Epithelial cell of proximal tubule (primary cell): Measurements from ENCODE around the gene UNC5A. TPM values are rescaled to one million over a fixed set of nuclear protein-coding genes. Genes with fewer than 3 reads are reported as not detected.

Source experiments
- DNase-seq: peaks from one replicate; pipeline ENCODE4 v3.0.0-alpha.2; 2011; ENCODE audit warnings: low read depth
- H3K4me3 ChIP-seq: 2 replicates; pipeline ENCODE4 v1.5.1; 2011; ENCODE audit warnings: low read depth, mild to moderate bottlenecking, low read length
- CTCF ChIP-seq: conservative IDR thresholded peaks from 2 replicates; pipeline ENCODE4 v1.5.1; 2012; ENCODE audit warnings: low read depth, mild to moderate bottlenecking, low read length
- total RNA-seq: library from RNA; depleted of rRNA; stranded (reverse); fragments of >200 nt; gene quantifications from 2 replicates; pipeline ENCODE4 v1.2.3, GENCODE V29; 2015

The UNC5A gene
- total RNA-seq, 1 donor from 2014 or later, result 1.2 TPM

GRCh38 chr5:176916337-176916736 lies 106.0 kb downstream of the UNC5A start:
- no peak for DNase-seq
- no peak for TF ChIP-seq CTCF
- H3K4me3 ChIP-seq, result no peak overlapping the region

DNA sequence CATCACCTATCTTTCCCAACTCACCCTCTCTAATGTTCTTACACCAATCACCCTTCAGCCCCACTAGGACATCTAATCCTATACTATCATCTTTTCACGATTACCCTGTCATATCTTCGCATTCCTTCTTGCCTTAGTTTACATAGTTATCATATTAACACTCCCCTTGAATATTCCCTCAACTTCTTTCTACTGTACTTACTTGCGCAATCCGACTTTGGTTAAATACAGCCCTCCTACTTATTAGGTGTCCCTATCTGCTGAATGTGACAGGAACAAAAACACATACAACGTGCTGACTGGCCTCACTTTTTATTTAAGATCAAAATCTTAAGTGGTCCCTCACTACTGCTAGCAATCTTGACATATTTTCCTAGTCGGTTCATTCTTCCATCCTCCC lies 108.3 kb downstream of the UNC5A start:
- TF ChIP-seq CTCF, result no peak
- H3K4me3 ChIP-seq, result no peak overlapping the region
- DNase-seq, result no peak

GRCh38 chr5:176921714-176922113 lies 111.4 kb downstream of the UNC5A start:
- no peak for TF ChIP-seq CTCF
- no peak for DNase-seq
- H3K4me3 ChIP-seq, result no peak overlapping the region

DNA sequence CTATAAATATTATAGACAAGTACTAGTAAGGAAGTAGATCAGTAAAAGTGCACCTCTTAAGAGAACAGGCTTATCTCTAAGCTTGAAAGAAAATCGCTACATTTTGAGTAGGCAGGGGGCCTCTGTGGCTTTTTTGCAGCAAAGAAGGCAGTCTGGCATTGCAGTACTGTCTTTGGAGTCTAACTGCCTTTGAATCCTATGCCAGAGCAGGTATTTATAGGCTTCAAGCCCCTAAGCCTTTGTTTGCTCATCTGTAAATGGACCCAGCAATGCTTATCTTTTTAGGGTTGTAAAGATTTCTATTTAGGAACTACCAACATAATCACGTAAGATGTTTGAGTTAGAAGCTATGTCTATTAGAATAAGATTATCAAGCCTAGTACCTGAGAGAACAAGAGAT lies 112.5 kb downstream of the UNC5A start:
- no peak overlapping the region for H3K4me3 ChIP-seq
- no peak for TF ChIP-seq CTCF
- DNase-seq, result no peak

GRCh38 chr5:176927562-176927961 lies 117.2 kb downstream of the UNC5A start:
- H3K4me3 ChIP-seq, result no peak overlapping the region
- TF ChIP-seq CTCF, result no peak
- no peak for DNase-seq

DNA sequence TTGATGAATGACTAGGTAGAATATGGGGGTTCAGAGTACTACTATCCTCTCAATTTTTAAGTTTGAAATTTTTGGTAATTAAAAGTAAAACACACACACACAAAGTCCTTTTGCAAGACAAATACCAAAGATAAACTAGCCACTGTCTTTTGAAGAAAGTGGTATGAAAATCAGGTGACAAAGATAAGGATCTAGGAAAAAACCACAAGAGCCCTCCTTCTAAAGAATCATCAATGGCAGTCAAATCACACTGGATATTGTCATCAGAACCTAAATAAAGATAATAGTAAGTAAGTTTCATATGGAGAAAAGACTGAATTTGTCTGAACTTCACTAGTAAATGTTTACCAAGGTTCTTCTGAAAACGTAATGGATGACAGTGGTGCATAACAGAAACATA lies 119.3 kb downstream of the UNC5A start:
- no peak for DNase-seq
- no peak for TF ChIP-seq CTCF
- no peak overlapping the region for H3K4me3 ChIP-seq

Other genes with a start within 250 kb of the UNC5A start
- gene GPRIN1, start 200.4 kb upstream of the UNC5A start, total RNA-seq, result 34.0 and 40.2 TPM in 2 replicates
- gene SNCB, start 180.0 kb upstream of the UNC5A start, total RNA-seq, result 0.17 TPM in 1 of 2 replicates, not detected in the other
- gene EIF4E1B, start 179.9 kb upstream of the UNC5A start, total RNA-seq, result not detected in 2 replicates
- gene TSPAN17, start 163.1 kb upstream of the UNC5A start, total RNA-seq, result 29.1 and 40.2 TPM in 2 replicates
- 0.43 TPM in 1 of 2 replicates, not detected in the other for gene HK3, start 88.8 kb downstream of the UNC5A start, total RNA-seq
- gene UIMC1, start 196.2 kb downstream of the UNC5A start, total RNA-seq, result 15.6 and 21.6 TPM in 2 replicates
- gene ZNF346, start 212.1 kb downstream of the UNC5A start, total RNA-seq, result 8.8 and 14.4 TPM in 2 replicates